Measurements from ENCODE around the gene BMP7.

Gene BMP7

GRCh38 chr20:57243480-57244220 lies 22.8 kb downstream of the BMP7 start:
- Histone ChIP-seq H3K27ac (ENCODE audit: low read depth, low read length) (no peak overlapping the region), H3K18ac (ENCODE audit: low read length) (no peak overlapping the region), H3K36me3 (ENCODE audit: control insufficient read depth in 1 of 2, insufficient read depth in 2 of 2, low read length in 2 of 2) (peaks cover 0 to 1% of the 10 kb centered on the region in 2 experiments), H3K9me3 (ENCODE audit: insufficient read depth, low read depth, low read length) (peaks cover 4% of the 10 kb centered on the region), H4K12ac (ENCODE audit: low read depth, low read length) (no peak overlapping the region), H2BK5ac (ENCODE audit: low read depth, low read length, poor library complexity) (no peak overlapping the region), H4K8ac (ENCODE audit: low read depth, low read length) (no peak overlapping the region), H2BK120ac (ENCODE audit: insufficient read depth, low read length, poor library complexity) (no peak overlapping the region), H3K4me1 (ENCODE audit: control insufficient read depth in 1 of 2, insufficient read depth in 2 of 2, low read length in 2 of 2) (peaks cover 7% of the 10 kb centered on the region in 2 experiments), H3K79me1 (ENCODE audit: low read length) (no peaks in the 10 kb centered on the region), H2AFZ (ENCODE audit: insufficient read depth, low read length, poor library complexity) (no peak overlapping the region), H3K23ac (ENCODE audit: low read length) (no peak overlapping the region), H2BK12ac (ENCODE audit: low read length) (no peak overlapping the region), H3K79me2 (ENCODE audit: control insufficient read depth, insufficient read depth, low read length, poor library complexity) (no peaks in the 10 kb centered on the region), H3K4ac (ENCODE audit: low read depth, low read length) (no peak overlapping the region), H3K14ac (ENCODE audit: low read length) (no peak overlapping the region), H3K9ac (ENCODE audit: low read length) (no peak overlapping the region), H3K4me2 (ENCODE audit: low read length) (no peak overlapping the region), H3K4me3 (ENCODE audit: low read depth, low read length) (peak overlapping the region; percentile 43), H3K27me3 (ENCODE audit: insufficient read depth, low read length) (no peaks in the 10 kb centered on the region), H2AK5ac (ENCODE audit: low read length) (no peak overlapping the region), H4K91ac (ENCODE audit: low read depth, low read length) (no peak overlapping the region)
- WGBS (ENCODE audit: extremely low coverage, insufficient coverage, insufficient read length): no CpG with 5 or more reads among the region's 17 CpGs
- no peak for DNase-seq

GRCh38 chr20:57242414-57242813 lies 24.0 kb downstream of the BMP7 start:
- DNase-seq: no peak
- H2BK120ac ChIP-seq (ENCODE audit: insufficient read depth, low read length, poor library complexity): no peak overlapping the region
- H2AK5ac ChIP-seq (ENCODE audit: low read length): no peak overlapping the region
- H3K79me1 ChIP-seq (ENCODE audit: low read length): no peaks in the 10 kb centered on the region
- no peak overlapping the region for H4K8ac ChIP-seq (ENCODE audit: low read depth, low read length)
- no peak overlapping the region for H3K4me3 ChIP-seq (ENCODE audit: low read depth, low read length)
- H3K27me3 ChIP-seq (ENCODE audit: insufficient read depth, low read length): no peaks in the 10 kb centered on the region
- H3K79me2 ChIP-seq (ENCODE audit: control insufficient read depth, insufficient read depth, low read length, poor library complexity): no peaks in the 10 kb centered on the region
- no peak overlapping the region for H4K12ac ChIP-seq (ENCODE audit: low read depth, low read length)
- H2BK12ac ChIP-seq (ENCODE audit: low read length): no peak overlapping the region
- no peak overlapping the region for H4K91ac ChIP-seq (ENCODE audit: low read depth, low read length)
- no peak overlapping the region for H3K27ac ChIP-seq (ENCODE audit: low read depth, low read length)
- no peak overlapping the region for H3K4ac ChIP-seq (ENCODE audit: low read depth, low read length)
- WGBS (ENCODE audit: extremely low coverage, insufficient coverage, insufficient read length): no CpG with 5 or more reads among the region's 4 CpGs
- no peaks in the 10 kb centered on the region for H3K36me3 ChIP-seq (ENCODE audit: control insufficient read depth in 1 of 2, insufficient read depth in 2 of 2, low read length in 2 of 2)
- H3K9ac ChIP-seq (ENCODE audit: low read length): no peak overlapping the region
- no peak overlapping the region for H3K4me2 ChIP-seq (ENCODE audit: low read length)
- peaks cover 6% of the 10 kb centered on the region in 2 experiments for H3K4me1 ChIP-seq (ENCODE audit: control insufficient read depth in 1 of 2, insufficient read depth in 2 of 2, low read length in 2 of 2)
- H3K9me3 ChIP-seq (ENCODE audit: insufficient read depth, low read depth, low read length): peaks cover 2% of the 10 kb centered on the region
- H3K18ac ChIP-seq (ENCODE audit: low read length): no peak overlapping the region
- no peak overlapping the region for H2AFZ ChIP-seq (ENCODE audit: insufficient read depth, low read length, poor library complexity)
- H3K23ac ChIP-seq (ENCODE audit: low read length): no peak overlapping the region
- no peak overlapping the region for H3K14ac ChIP-seq (ENCODE audit: low read length)
- no peak overlapping the region for H2BK5ac ChIP-seq (ENCODE audit: low read depth, low read length, poor library complexity)

- Histone ChIP-seq H3K4ac (ENCODE audit: low read depth, low read length) (no peak overlapping the region), H3K9ac (ENCODE audit: low read length) (no peak overlapping the region), H3K18ac (ENCODE audit: low read length) (no peak overlapping the region), H2BK120ac (ENCODE audit: insufficient read depth, low read length, poor library complexity) (no peak overlapping the region), H2BK12ac (ENCODE audit: low read length) (no peak overlapping the region), H3K79me2 (ENCODE audit: control insufficient read depth, insufficient read depth, low read length, poor library complexity) (no peaks in the 10 kb centered on the region), H2AFZ (ENCODE audit: insufficient read depth, low read length, poor library complexity) (no peak overlapping the region), H4K12ac (ENCODE audit: low read depth, low read length) (no peak overlapping the region), H3K79me1 (ENCODE audit: low read length) (no peaks in the 10 kb centered on the region), H2AK5ac (ENCODE audit: low read length) (no peak overlapping the region), H4K91ac (ENCODE audit: low read depth, low read length) (no peak overlapping the region), H3K27ac (ENCODE audit: low read depth, low read length) (no peak overlapping the region), H3K14ac (ENCODE audit: low read length) (no peak overlapping the region), H3K36me3 (ENCODE audit: control insufficient read depth in 1 of 2, insufficient read depth in 2 of 2, low read length in 2 of 2) (no peaks in the 10 kb centered on the region), H3K4me1 (ENCODE audit: control insufficient read depth in 1 of 2, insufficient read depth in 2 of 2, low read length in 2 of 2) (peaks cover 0 to 2% of the 10 kb centered on the region in 2 experiments), H3K4me2 (ENCODE audit: low read length) (no peak overlapping the region), H3K4me3 (ENCODE audit: low read depth, low read length) (no peak overlapping the region), H3K23ac (ENCODE audit: low read length) (no peak overlapping the region), H4K8ac (ENCODE audit: low read depth, low read length) (no peak overlapping the region), H3K27me3 (ENCODE audit: insufficient read depth, low read length) (no peaks in the 10 kb centered on the region), H2BK5ac (ENCODE audit: low read depth, low read length, poor library complexity) (no peak overlapping the region), H3K9me3 (ENCODE audit: insufficient read depth, low read depth, low read length) (peaks cover 2% of the 10 kb centered on the region)
- WGBS (ENCODE audit: extremely low coverage, insufficient coverage, insufficient read length): no CpG with 5 or more reads among the region's 6 CpGs
- no peak for DNase-seq
Measured at GRCh38 chr20:57241363-57241991, 25.0 kb downstream of the BMP7 start.

- Histone ChIP-seq H2BK12ac (ENCODE audit: low read length) (no peak overlapping the region), H2AK5ac (ENCODE audit: low read length) (no peak overlapping the region), H3K79me1 (ENCODE audit: low read length) (no peaks in the 10 kb centered on the region), H3K4ac (ENCODE audit: low read depth, low read length) (no peak overlapping the region), H4K12ac (ENCODE audit: low read depth, low read length) (no peak overlapping the region), H3K18ac (ENCODE audit: low read length) (no peak overlapping the region), H2AFZ (ENCODE audit: insufficient read depth, low read length, poor library complexity) (no peak overlapping the region), H4K8ac (ENCODE audit: low read depth, low read length) (no peak overlapping the region), H3K27me3 (ENCODE audit: insufficient read depth, low read length) (no peaks in the 10 kb centered on the region), H3K14ac (ENCODE audit: low read length) (no peak overlapping the region), H3K79me2 (ENCODE audit: control insufficient read depth, insufficient read depth, low read length, poor library complexity) (no peaks in the 10 kb centered on the region), H3K4me2 (ENCODE audit: low read length) (no peak overlapping the region), H2BK120ac (ENCODE audit: insufficient read depth, low read length, poor library complexity) (no peak overlapping the region), H3K4me1 (ENCODE audit: control insufficient read depth in 1 of 2, insufficient read depth in 2 of 2, low read length in 2 of 2) (peaks cover 0 to 2% of the 10 kb centered on the region in 2 experiments), H2BK5ac (ENCODE audit: low read depth, low read length, poor library complexity) (no peak overlapping the region), H3K9me3 (ENCODE audit: insufficient read depth, low read depth, low read length) (peaks cover 2% of the 10 kb centered on the region), H3K9ac (ENCODE audit: low read length) (no peak overlapping the region), H3K27ac (ENCODE audit: low read depth, low read length) (no peak overlapping the region), H3K23ac (ENCODE audit: low read length) (no peak overlapping the region), H3K4me3 (ENCODE audit: low read depth, low read length) (no peak overlapping the region), H4K91ac (ENCODE audit: low read depth, low read length) (no peak overlapping the region), H3K36me3 (ENCODE audit: control insufficient read depth in 1 of 2, insufficient read depth in 2 of 2, low read length in 2 of 2) (no peaks in the 10 kb centered on the region)
- no peak for DNase-seq
- no CpG with 5 or more reads among the region's 8 CpGs for WGBS (ENCODE audit: extremely low coverage, insufficient coverage, insufficient read length)
Measured at GRCh38 chr20:57240581-57241362, 25.7 kb downstream of the BMP7 start.
